Measurements from ENCODE around the gene CSTF3. TPM values are rescaled to one million over a fixed set of nuclear protein-coding genes. Genes with fewer than 3 reads are reported as not detected.

Gene CSTF3
- total RNA-seq, 1 experiment from 2014 or later: 45.6 TPM

DNA sequence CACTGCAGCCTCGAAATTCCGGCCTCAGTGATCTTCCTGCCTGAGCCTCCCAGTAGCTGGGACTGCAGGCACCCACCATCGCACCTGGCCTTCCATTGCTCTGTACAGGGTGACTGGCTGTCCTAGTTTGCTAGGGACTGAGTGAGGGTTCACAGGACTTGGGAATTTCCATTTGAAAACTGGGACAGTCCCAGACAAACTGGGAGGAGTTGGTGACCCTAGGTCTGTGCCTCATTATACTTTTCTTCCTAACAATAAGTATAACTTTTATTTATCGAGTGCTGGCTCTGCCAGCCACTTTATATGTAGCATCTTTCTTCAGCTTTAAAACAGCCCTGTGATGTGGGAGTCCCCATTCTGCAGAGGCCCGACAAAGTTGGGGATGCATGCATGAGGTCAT, 96.4 kb downstream of the CSTF3 start:
- Histone ChIP-seq H3K9me3 (ENCODE audit: insufficient read depth, low read depth) (no peaks in the 10 kb centered on the region), H3K4me3 (no peak overlapping the region), H2AFZ (no peak overlapping the region), H3K4me2 (no peak overlapping the region), H3K4me1 (replicated peaks; ENCODE audit: insufficient read depth) (no peaks in the 10 kb centered on the region), H3K36me3 (ENCODE audit: low read depth) (no peaks in the 10 kb centered on the region), H3K27me3 (ENCODE audit: insufficient read depth, low read depth) (no peaks in the 10 kb centered on the region), H4K20me1 (ENCODE audit: insufficient read depth) (no peaks in the 10 kb centered on the region), H3K79me2 (ENCODE audit: low read depth) (no peaks in the 10 kb centered on the region), H3F3A (ENCODE audit: insufficient read depth, low read depth) (no peaks in the 10 kb centered on the region), H3K27ac (no peak overlapping the region), H3K9me2 (ENCODE audit: insufficient read depth) (no peaks in the 10 kb centered on the region)
- BruUV-seq (replicated peaks): no TSS peak
- intact Hi-C loops (cut with micrococcal nuclease; ENCODE audit: unreplicated experiment): loop anchor here (1.0 to 10.0 kb wide), 6 partner anchors 88 to 762 kb away; partner anchors contain the start of gene QSER1
- ChIA-PET POLR2A (ENCODE audit: unreplicated experiment) (interaction anchor here (0.6 kb wide), 1 partner anchor 1293 kb away, joined by 3 read pairs; no protein-coding TSS in a partner anchor), CTCF (interaction anchor here (0.7 kb wide), 1 partner anchor 22 kb away, joined by 3 read pairs; no protein-coding TSS in a partner anchor)
- no peak for TF ChIP-seq CTCF (conservative IDR thresholded peaks at IDR 0.05)
- no peak for DNase-seq

- Histone ChIP-seq H3K79me2 (ENCODE audit: low read depth) (no peaks in the 10 kb centered on the region), H3K4me3 (no peak overlapping the region), H3K9me2 (ENCODE audit: insufficient read depth) (no peaks in the 10 kb centered on the region), H3K27ac (no peak overlapping the region), H3K27me3 (ENCODE audit: insufficient read depth, low read depth) (no peaks in the 10 kb centered on the region), H3K36me3 (ENCODE audit: low read depth) (no peaks in the 10 kb centered on the region), H3K4me1 (replicated peaks; ENCODE audit: insufficient read depth) (no peaks in the 10 kb centered on the region), H4K20me1 (ENCODE audit: insufficient read depth) (no peaks in the 10 kb centered on the region), H3K4me2 (no peak overlapping the region), H2AFZ (no peak overlapping the region), H3K9me3 (ENCODE audit: insufficient read depth, low read depth) (no peaks in the 10 kb centered on the region), H3F3A (ENCODE audit: insufficient read depth, low read depth) (no peaks in the 10 kb centered on the region)
- no peak for TF ChIP-seq EZH2 (IDR thresholded peaks at IDR 0.05; ENCODE audit: low read depth)
- TF ChIP-seq CTCF (conservative IDR thresholded peaks at IDR 0.05): no peak
- BruUV-seq (replicated peaks): no TSS peak
- DNase-seq: no peak
- POLR2A ChIA-PET (ENCODE audit: unreplicated experiment): interaction anchor here (0.6 kb wide), 1 partner anchor 1293 kb away, joined by 3 read pairs; no protein-coding TSS in a partner anchor
- CTCF ChIA-PET: no interaction called here
- intact Hi-C loops (cut with micrococcal nuclease; ENCODE audit: unreplicated experiment): loop anchor here (10.0 kb wide), 1 partner anchor 169 kb away; the partner anchor contains the start of gene QSER1
Measured at GRCh38 chr11:33064033-33064825, 97.1 kb downstream of the CSTF3 start.

DNA sequence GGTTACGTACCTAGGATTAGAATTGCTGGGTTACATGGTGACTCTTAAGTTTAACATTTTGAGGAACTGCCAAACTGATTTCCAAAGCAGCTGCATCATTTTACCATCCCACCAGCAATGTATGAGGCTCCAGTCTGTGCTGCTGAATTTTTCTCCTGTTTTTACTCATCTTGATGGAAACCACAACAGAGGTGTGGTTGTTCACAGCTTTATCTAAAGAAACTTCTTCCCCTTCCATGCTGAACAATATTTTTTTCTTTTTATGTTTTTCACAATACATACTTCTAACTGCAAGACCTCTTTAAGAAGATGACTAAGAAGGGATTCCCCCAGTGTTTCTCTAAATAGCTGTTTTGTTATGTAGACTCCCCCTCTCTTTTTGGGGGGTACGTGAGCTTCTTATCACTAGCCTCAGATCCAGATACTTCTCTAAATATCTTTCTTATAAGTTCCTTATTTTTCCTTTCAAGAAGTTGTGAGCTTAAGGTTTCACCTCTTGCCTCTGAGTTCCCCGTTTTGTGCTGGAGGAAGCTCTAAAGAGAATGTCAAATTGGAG, 97.9 kb downstream of the CSTF3 start:
- CTCF ChIA-PET: no interaction called here
- no peak for DNase-seq
- POLR2A ChIA-PET (ENCODE audit: unreplicated experiment): no interaction called here

More for the DNA sequence above, 97.9 kb downstream of the CSTF3 start:
- H3K4me3 ChIP-seq: no peak overlapping the region
- no peaks in the 10 kb centered on the region for H3K9me2 ChIP-seq (ENCODE audit: insufficient read depth)
- no peak overlapping the region for H3K27ac ChIP-seq
- no peaks in the 10 kb centered on the region for H3K79me2 ChIP-seq (ENCODE audit: low read depth)
- H4K20me1 ChIP-seq (ENCODE audit: insufficient read depth): no peaks in the 10 kb centered on the region
- no peak overlapping the region for H2AFZ ChIP-seq
- no TSS peak for BruUV-seq (replicated peaks)
- no peak for TF ChIP-seq CTCF (conservative IDR thresholded peaks at IDR 0.05)
- TF ChIP-seq EZH2 (IDR thresholded peaks at IDR 0.05; ENCODE audit: low read depth): no peak
- no peaks in the 10 kb centered on the region for H3K27me3 ChIP-seq (ENCODE audit: insufficient read depth, low read depth)
- H3K9me3 ChIP-seq (ENCODE audit: insufficient read depth, low read depth): no peaks in the 10 kb centered on the region
- intact Hi-C loops (cut with micrococcal nuclease; ENCODE audit: unreplicated experiment): loop anchor here (10.0 kb wide), 1 partner anchor 169 kb away; the partner anchor contains the start of gene QSER1
- no peaks in the 10 kb centered on the region for H3F3A ChIP-seq (ENCODE audit: insufficient read depth, low read depth)
- H3K4me1 ChIP-seq (replicated peaks; ENCODE audit: insufficient read depth): no peaks in the 10 kb centered on the region
- H3K4me2 ChIP-seq: no peak overlapping the region
- no peaks in the 10 kb centered on the region for H3K36me3 ChIP-seq (ENCODE audit: low read depth)
